Activated CD4-positive, CD25-positive, alpha-beta regulatory T cell treated with anti-CD3 and anti-CD28 coated beads, Interleukin-2, amount 50 U/mL, for 24 hours (primary cell): ENCODE results near the gene DTNBP1.

Source experiments
- ATAC-seq, 2 donors: fragments of 150-1000 bp; cut with Tn5 transposase; one replicate each; pipeline ENCODE4 v1.10.0; 2021; ENCODE audit warnings: mild to moderate bottlenecking in 1 of 2, moderate library complexity in 1 of 2

DTNBP1 gene

DNA sequence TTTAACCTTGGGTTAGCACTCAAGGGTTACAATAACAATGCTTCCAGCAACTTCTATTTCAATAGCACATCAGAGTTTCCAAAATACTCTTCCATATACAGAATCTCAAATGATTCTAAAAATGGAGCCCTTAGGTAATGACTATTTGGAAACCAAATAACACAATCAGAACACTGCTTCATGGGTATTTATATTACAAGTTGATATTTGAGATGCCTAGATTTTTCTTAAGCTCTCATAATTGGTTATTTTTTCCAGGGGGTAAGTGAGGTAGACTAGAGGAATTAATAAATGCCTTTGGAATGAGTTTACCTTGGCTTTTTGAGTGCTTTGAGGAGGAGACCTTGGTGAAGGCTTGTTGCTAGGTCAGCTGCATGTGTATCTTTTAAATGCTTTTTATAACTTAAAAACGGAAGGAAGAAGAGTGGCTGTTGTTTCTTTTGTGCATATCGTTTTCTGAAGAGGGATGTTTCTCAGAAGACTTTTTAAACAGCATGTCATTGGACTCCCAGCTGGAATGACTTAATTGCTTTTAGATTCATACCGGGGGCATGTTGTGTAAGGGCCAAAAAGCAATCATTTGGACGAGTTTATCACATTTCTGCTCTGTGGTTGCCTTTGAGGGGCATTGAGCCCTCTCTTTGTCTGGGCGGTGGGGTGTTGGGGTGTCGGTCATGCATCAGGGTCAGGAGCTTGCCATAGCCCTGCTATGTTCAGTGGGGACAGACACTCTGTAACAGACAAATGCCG lies 186.0 kb downstream of the DTNBP1 start:
- no peak for ATAC-seq

- no peak for ATAC-seq
Measured at GRCh38 chr6:15475872-15476271, 187.0 kb downstream of the DTNBP1 start.

- ATAC-seq, result no peak
Measured at GRCh38 chr6:15475261-15475660, 187.6 kb downstream of the DTNBP1 start.

GRCh38 chr6:15474196-15474595 lies 188.6 kb downstream of the DTNBP1 start:
- no peak for ATAC-seq

GRCh38 chr6:15473741-15474161 lies 189.1 kb downstream of the DTNBP1 start:
- ATAC-seq, result no peak

GRCh38 chr6:15473174-15473573 lies 189.7 kb downstream of the DTNBP1 start:
- no peak for ATAC-seq
